HepG2 (cell line): Measurements from ENCODE around the gene KCND2. TPM values are rescaled to one million over a fixed set of nuclear protein-coding genes. Genes with fewer than 3 reads are reported as not detected.

Experiments used
- ATAC-seq: fragments of 200-7000 bp; cut with Tn5 transposase; 3 replicates; pipeline ENCODE4 v1.9.1; 2020; ENCODE audit warnings: mild to moderate bottlenecking, moderate library complexity
- BruUV-seq: library from RNA; stranded (reverse); fragments of 400-500 nt; replicated peaks from 2 replicates; lab custom pipeline; 2021; lab: Mats Ljungman, UMichigan
- CTCF ChIA-PET: fragments of 300-600 bp; formaldehyde crosslinking; extraction: SDS; loops from one replicate; lab custom pipeline; 2021; ENCODE audit warnings: low total read pairs, inconsistent platforms, low intra/inter-chr PET ratio; lab: Yijun Ruan, JAX
- POLR2A ChIA-PET: fragments of 350-600 bp; sonication (Branson Sonifier 250); formaldehyde crosslinking; loops from one replicate; lab custom pipeline; 2020; ENCODE audit warnings: antibody characterized with exemption, inconsistent platforms; lab: Yijun Ruan, JAX
- DNase-seq: peaks from one replicate; pipeline ENCODE4 v3.0.0-alpha.2; 2015; ENCODE audit warnings: low spot score
- FAIRE-seq: peaks from 3 replicates; lab custom pipeline; 2011; peaks lifted over from hg19 to GRCh38; lab: Jason Lieb, UNC
- H2AFZ ChIP-seq: one replicate; pipeline ENCODE4 v1.6.1; 2011; ENCODE audit warnings: low read length, inconsistent platforms
- H3K27ac ChIP-seq: fragments of 300-600 bp; 3 replicates; pipeline ENCODE4 v1.8.0; 2011; ENCODE audit warnings: mixed run types, mild to moderate bottlenecking, mixed read lengths, low read length, inconsistent platforms; ENCODE audit not compliant: insufficient read depth; ENCODE audit errors: extremely low read length
- H3K27me3 ChIP-seq, 2 experiments: fragments of 200-600 bp in 1 of 2; 2 replicates in 1 of 2; 3 replicates in 1 of 2; pipeline versions ENCODE4 v1.6.0 to v1.8.0; 2011; ENCODE audit warnings: low read length in 2 of 2, mild to moderate bottlenecking in 2 of 2, moderate library complexity in 2 of 2, inconsistent platforms in 1 of 2; ENCODE audit not compliant: insufficient read depth in 2 of 2, control insufficient read depth in 1 of 2
- H3K36me3 ChIP-seq, 2 experiments: fragments of 200-600 bp in 1 of 2; replicated peaks in 1 of 2; 2 replicates in 1 of 2; 3 replicates in 1 of 2; pipeline versions ENCODE4 v1.5.1 to v1.8.0; 2011; ENCODE audit warnings: low read length in 2 of 2, inconsistent platforms in 1 of 2; ENCODE audit not compliant: insufficient read depth in 2 of 2, control insufficient read depth in 1 of 2
- H3K4me1 ChIP-seq: 2 replicates; pipeline ENCODE4 v1.5.1; 2012; ENCODE audit warnings: low read length, inconsistent platforms; ENCODE audit not compliant: insufficient read depth
- H3K4me2 ChIP-seq: 2 replicates; pipeline ENCODE4 v1.6.0; 2011; ENCODE audit warnings: low read depth, low read length, inconsistent platforms
- H3K4me3 ChIP-seq, 3 experiments: fragments of 200-600 bp in 1 of 3; sonication (generic), shearing (Covaris generic) in 1 of 3; replicated peaks in 1 of 3; 2 replicates each; pipeline ENCODE4 v1.5.1; 2011 to 2016; ENCODE audit warnings: low read length in 3 of 3, inconsistent platforms in 2 of 3, low read depth in 2 of 3, mild to moderate bottlenecking in 2 of 3, control low read depth in 1 of 3, mixed read lengths in 1 of 3; ENCODE audit not compliant: insufficient read depth in 1 of 3
- H3K79me2 ChIP-seq: one replicate; pipeline ENCODE4 v1.6.1; 2011; ENCODE audit warnings: low read length, inconsistent platforms; ENCODE audit not compliant: insufficient read depth
- H3K9ac ChIP-seq: 2 replicates; pipeline ENCODE4 v1.6.0; 2011; ENCODE audit warnings: mild to moderate bottlenecking, low read depth, low read length, inconsistent platforms; ENCODE audit not compliant: insufficient read depth
- H3K9me3 ChIP-seq: 2 replicates; pipeline ENCODE4 v1.5.1; 2012; ENCODE audit warnings: mild to moderate bottlenecking, low read length
- H4K20me1 ChIP-seq: 2 replicates; pipeline ENCODE4 v1.6.0; 2011; ENCODE audit warnings: inconsistent platforms, mild to moderate bottlenecking, low read length, moderate library complexity; ENCODE audit not compliant: insufficient read depth
- DNMT3B ChIP-seq: conservative IDR thresholded peaks from 2 replicates; pipeline ENCODE4 v1.6.1; 2016; ENCODE audit warnings: missing biosample characterization, control low read depth
- KLF15 ChIP-seq: sonication (generic); formaldehyde crosslinking; IDR thresholded peaks from 2 replicates; pipeline ENCODE4 v1.8.1; 2023; ENCODE audit warnings: borderline replicate concordance, mild to moderate bottlenecking, inconsistent platforms, missing genetic modification reagents, mixed read lengths
- MAFG ChIP-seq: sonication (generic); formaldehyde crosslinking; IDR thresholded peaks from 2 replicates; pipeline ENCODE4 v1.5.1; 2020; ENCODE audit warnings: mild to moderate bottlenecking, missing genetic modification reagents
- NCOR1 ChIP-seq: fragments of 200-600 bp; sonication (generic); IDR thresholded peaks from 2 replicates; pipeline ENCODE4 v1.7.0; 2017; ENCODE audit warnings: antibody characterized with exemption, low read length, borderline replicate concordance
- NFE2L2 ChIP-seq: fragments of 150-350 bp; IDR thresholded peaks from 2 replicates; pipeline ENCODE4 v1.6.1; 2014; ENCODE audit warnings: low read length
- NFYC ChIP-seq: IDR thresholded peaks from 2 replicates; pipeline ENCODE4 v1.6.1; 2016; ENCODE audit warnings: missing genetic modification reagents, missing compliant biosample characterization
- REL ChIP-seq: sonication (generic); formaldehyde crosslinking; conservative IDR thresholded peaks from 2 replicates; pipeline ENCODE4 v1.8.0; 2022; ENCODE audit warnings: mild to moderate bottlenecking, missing genetic modification reagents, moderate library complexity
- ZNF280D ChIP-seq: sonication (generic); formaldehyde crosslinking; IDR thresholded peaks from 2 replicates; pipeline ENCODE4 v1.5.1; 2020; ENCODE audit warnings: mild to moderate bottlenecking, missing genetic modification reagents
- ZNF333 ChIP-seq: sonication (generic); formaldehyde crosslinking; IDR thresholded peaks from 2 replicates; pipeline ENCODE4 v1.4.0; 2020; ENCODE audit warnings: mild to moderate bottlenecking, missing genetic modification reagents, borderline replicate concordance
- ZNF609 ChIP-seq: sonication (generic); formaldehyde crosslinking; IDR thresholded peaks from 2 replicates; pipeline ENCODE4 v1.4.0; 2020; ENCODE audit warnings: mild to moderate bottlenecking, missing genetic modification reagents, borderline replicate concordance
- in situ Hi-C: cut with HindIII; loops from 2 replicates; pipeline ENCODE4 v1.10.0; 2017; ENCODE audit warnings: low pct_unique_long_range_greater_than_20kb; ENCODE audit not compliant: extremely low pct_ligation_motif_present
- intact Hi-C: fragments of 100-400 bp; cut with micrococcal nuclease; formaldehyde crosslinking; loops from one replicate; pipeline ENCODE4 v1.10.0; 2022; ENCODE audit not compliant: unreplicated experiment
- polyA plus RNA-seq, 8 experiments: library from polyadenylated mRNA; depleted of rRNA in 3 of 8; stranded (reverse) in 7 of 8; unstranded in 1 of 8; fragments of >200 nt; fragmentation: Illumina TruSeq in 4 of 8; extraction: Trizol in 4 of 8; gene quantifications; 2 replicates each; pipeline versions ENCODE4 v1.2.1 to v1.2.3, GENCODE V29; 2011 to 2016; ENCODE audit warnings: low read depth in 4 of 8, missing spikeins in 1 of 8, mixed read lengths in 1 of 8; ENCODE audit not compliant: insufficient read depth in 1 of 8
- total RNA-seq, 5 experiments: library from RNA; depleted of rRNA; stranded (reverse); fragments of >200 nt; fragmentation: Illumina TruSeq; extraction: Trizol; gene quantifications; 2 replicates each; pipeline ENCODE4 v1.2.3, GENCODE V29; 2016; ENCODE audit warnings: low read depth in 1 of 5
- TF ChIP-seq, protein P1 (sequence below): sonication (generic); formaldehyde crosslinking; conservative IDR thresholded peaks from 2 replicates; pipeline ENCODE4 v1.8.0; 2022; ENCODE audit warnings: missing genetic modification reagents
- TF ChIP-seq, protein P2 (sequence below): sonication (generic); formaldehyde crosslinking; conservative IDR thresholded peaks from 2 replicates; pipeline ENCODE4 v1.8.0; 2022; ENCODE audit warnings: mild to moderate bottlenecking, moderate library complexity, missing genetic modification reagents

The KCND2 gene
- total and polyA plus RNA-seq, 2 of the 13 experiments (the other 11 are each of a cell fraction or from before 2014, with no cell fraction given) = not detected

DNA sequence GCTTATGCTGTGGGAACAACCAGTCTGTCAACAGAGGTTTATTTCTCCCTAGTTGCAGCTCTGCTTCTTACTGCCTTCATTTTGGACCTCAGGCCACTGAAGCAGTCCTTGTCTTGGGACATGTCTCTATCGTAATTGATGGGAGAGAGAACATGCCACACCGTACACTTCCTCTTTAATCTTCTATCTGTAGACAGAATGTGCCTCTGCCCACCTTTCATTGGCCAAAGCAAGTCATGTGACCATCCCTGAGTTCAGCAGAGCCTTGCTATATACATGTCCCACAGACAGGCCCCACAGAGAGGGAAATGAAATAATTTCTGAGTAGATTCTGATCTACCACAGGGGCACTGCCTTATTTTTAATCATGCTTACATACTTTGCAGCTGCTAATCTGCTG is 98.0 kb downstream of the KCND2 start (continued):
- TF ChIP-seq, protein P1, sequence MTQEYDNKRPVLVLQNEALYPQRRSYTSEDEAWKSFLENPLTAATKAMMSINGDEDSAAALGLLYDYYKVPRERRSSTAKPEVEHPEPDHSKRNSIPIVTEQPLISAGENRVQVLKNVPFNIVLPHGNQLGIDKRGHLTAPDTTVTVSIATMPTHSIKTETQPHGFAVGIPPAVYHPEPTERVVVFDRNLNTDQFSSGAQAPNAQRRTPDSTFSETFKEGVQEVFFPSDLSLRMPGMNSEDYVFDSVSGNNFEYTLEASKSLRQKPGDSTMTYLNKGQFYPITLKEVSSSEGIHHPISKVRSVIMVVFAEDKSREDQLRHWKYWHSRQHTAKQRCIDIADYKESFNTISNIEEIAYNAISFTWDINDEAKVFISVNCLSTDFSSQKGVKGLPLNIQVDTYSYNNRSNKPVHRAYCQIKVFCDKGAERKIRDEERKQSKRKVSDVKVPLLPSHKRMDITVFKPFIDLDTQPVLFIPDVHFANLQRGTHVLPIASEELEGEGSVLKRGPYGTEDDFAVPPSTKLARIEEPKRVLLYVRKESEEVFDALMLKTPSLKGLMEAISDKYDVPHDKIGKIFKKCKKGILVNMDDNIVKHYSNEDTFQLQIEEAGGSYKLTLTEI (CRISPR knock-in tag) = no peak
- TF ChIP-seq ZNF333 (CRISPR knock-in tag) (no peak), REL (CRISPR knock-in tag) (no peak), ZNF280D (CRISPR knock-in tag) (no peak)

GRCh38 chr7:120373174-120373573 is 100.2 kb downstream of the KCND2 start:
- Histone ChIP-seq H3K9me3 (no peaks in the 10 kb centered on the region), H3K79me2 (no peaks in the 10 kb centered on the region), H3K4me2 (no peak overlapping the region), H3K27ac (no peak overlapping the region), H2AFZ (no peak overlapping the region), H3K4me1 (no peaks in the 10 kb centered on the region), H4K20me1 (no peaks in the 10 kb centered on the region), H3K27me3 (no peaks in the 10 kb centered on the region), H3K4me3 (no peak overlapping the region), H3K9ac (no peak overlapping the region), H3K36me3 (no peaks in the 10 kb centered on the region)
- FAIRE-seq (no peak), DNase-seq (no peak), ATAC-seq (no peak)
- ChIA-PET CTCF (no interaction called here), POLR2A (no interaction called here)
- in situ Hi-C loops = no loop called here
- intact Hi-C loops = no loop called here
- BruUV-seq = no TSS peak
- no peak for TF ChIP-seq DNMT3B
- no peak for TF ChIP-seq NFE2L2
- TF ChIP-seq KLF15 (CRISPR knock-in tag) = no peak
- TF ChIP-seq, protein P2, sequence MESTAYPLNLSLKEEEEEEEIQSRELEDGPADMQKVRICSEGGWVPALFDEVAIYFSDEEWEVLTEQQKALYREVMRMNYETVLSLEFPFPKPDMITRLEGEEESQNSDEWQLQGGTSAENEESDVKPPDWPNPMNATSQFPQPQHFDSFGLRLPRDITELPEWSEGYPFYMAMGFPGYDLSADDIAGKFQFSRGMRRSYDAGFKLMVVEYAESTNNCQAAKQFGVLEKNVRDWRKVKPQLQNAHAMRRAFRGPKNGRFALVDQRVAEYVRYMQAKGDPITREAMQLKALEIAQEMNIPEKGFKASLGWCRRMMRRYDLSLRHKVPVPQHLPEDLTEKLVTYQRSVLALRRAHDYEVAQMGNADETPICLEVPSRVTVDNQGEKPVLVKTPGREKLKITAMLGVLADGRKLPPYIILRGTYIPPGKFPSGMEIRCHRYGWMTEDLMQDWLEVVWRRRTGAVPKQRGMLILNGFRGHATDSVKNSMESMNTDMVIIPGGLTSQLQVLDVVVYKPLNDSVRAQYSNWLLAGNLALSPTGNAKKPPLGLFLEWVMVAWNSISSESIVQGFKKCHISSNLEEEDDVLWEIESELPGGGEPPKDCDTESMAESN (CRISPR knock-in tag) = no peak
- TF ChIP-seq NCOR1 = no peak
- no peak for TF ChIP-seq MAFG (CRISPR knock-in tag)
- no peak for TF ChIP-seq ZNF333 (CRISPR knock-in tag)
- TF ChIP-seq ZNF609 (CRISPR knock-in tag) = no peak
- no peak for TF ChIP-seq NFYC (CRISPR knock-in tag)
